Mucosa of rectum (tissue), 2 donors: Measurements from ENCODE around the gene GBF1.
A peak's percentile ranks its signal among the peaks of the same experiment; 100 is the strongest.
"Not testable (repeated sequence)": the region's sequence is repeated elsewhere in the genome, so short reads cannot be mapped to it uniquely, and the experiment has no call there.

Experiments used
- H3K27ac ChIP-seq, 2 donors: one replicate each; pipeline ENCODE4 v1.7.0; 2013; ENCODE audit warnings: inconsistent platforms in 2 of 2, low read depth in 2 of 2, low read length in 2 of 2
- H3K27me3 ChIP-seq, 2 donors: one replicate each; pipeline ENCODE4 v1.7.0; 2013; ENCODE audit warnings: low read length in 2 of 2; ENCODE audit not compliant: control insufficient read depth in 2 of 2, insufficient read depth in 2 of 2
- H3K36me3 ChIP-seq, 2 donors: one replicate each; pipeline ENCODE4 v1.7.0; 2013; ENCODE audit warnings: low read length in 2 of 2; ENCODE audit not compliant: control insufficient read depth in 2 of 2, insufficient read depth in 2 of 2
- H3K4me1 ChIP-seq, 2 donors: one replicate each; pipeline ENCODE4 v1.7.0; 2013; ENCODE audit warnings: low read length in 2 of 2, mild to moderate bottlenecking in 1 of 2; ENCODE audit not compliant: control insufficient read depth in 2 of 2, insufficient read depth in 2 of 2
- H3K4me3 ChIP-seq, 2 donors: one replicate each; pipeline ENCODE4 v1.7.0; 2013; ENCODE audit warnings: low read length in 2 of 2
- H3K9ac ChIP-seq, 2 donors: one replicate each; pipeline ENCODE4 v1.7.0; 2013; ENCODE audit warnings: low read length in 2 of 2, low read depth in 1 of 2, mild to moderate bottlenecking in 1 of 2
- H3K9me3 ChIP-seq, 2 donors: one replicate each; pipeline ENCODE4 v1.7.0; 2013; ENCODE audit warnings: low read length in 2 of 2; ENCODE audit not compliant: control insufficient read depth in 2 of 2
- donor health status: healthy.
- donor health status: Normal muscosa, but diverticular disease.

GBF1 gene

GRCh38 chr10:102242118-102242485 lies 3.2 kb upstream of the GBF1 start:
- Histone ChIP-seq H3K9ac (peak overlapping the region in 1 of 2 donors; percentile 56), H3K27ac (no peak overlapping the region), H3K4me3 (peak overlapping the region; percentile 74 to 89), H3K36me3 (no peaks in the 10 kb centered on the region), H3K27me3 (peaks cover 20 to 22% of the 10 kb centered on the region in 2 donors), H3K9me3 (no peaks in the 10 kb centered on the region), H3K4me1 (peaks cover 27 to 31% of the 10 kb centered on the region in 2 donors)

GRCh38 chr10:102243309-102243708 lies 2.0 kb upstream of the GBF1 start:
- Histone ChIP-seq H3K27ac (no peak overlapping the region), H3K4me3 (no peak overlapping the region), H3K9ac (no peak overlapping the region), H3K9me3 (no peaks in the 10 kb centered on the region), H3K4me1 (peaks cover 35 to 42% of the 10 kb centered on the region in 2 donors), H3K36me3 (no peaks in the 10 kb centered on the region), H3K27me3 (peaks cover 15 to 18% of the 10 kb centered on the region in 2 donors)

GRCh38 chr10:102245932-102246251 lies 560 bp downstream of the GBF1 start:
- Histone ChIP-seq H3K27me3 (peaks cover 0 to 7% of the 10 kb centered on the region in 2 donors), H3K27ac (peak overlapping the region; percentile 92 to 93), H3K9me3 (no peaks in the 10 kb centered on the region), H3K9ac (peak overlapping the region; percentile 84 to 90), H3K4me1 (peaks cover 40 to 43% of the 10 kb centered on the region in 2 donors), H3K4me3 (peak overlapping the region; percentile 97 to 100), H3K36me3 (peaks cover 0 to 2% of the 10 kb centered on the region in 2 donors)

- H3K27me3 ChIP-seq, result peaks cover 0 to 5% of the 10 kb centered on the region in 2 donors
- no peaks in the 10 kb centered on the region for H3K9me3 ChIP-seq
- peaks cover 0 to 6% of the 10 kb centered on the region in 2 donors for H3K36me3 ChIP-seq
- H3K27ac ChIP-seq, result peak overlapping the region; percentile 92 to 93
- peak overlapping the region; percentile 97 to 100 for H3K4me3 ChIP-seq
- H3K9ac ChIP-seq, result peak overlapping the region; percentile 84 to 90
- H3K4me1 ChIP-seq, result peaks cover 40% of the 10 kb centered on the region in 2 donors
These were observed 929 bp downstream of the GBF1 start for GRCh38 chr10:102246261-102246660.

- Histone ChIP-seq H3K9ac (no peak overlapping the region), H3K27ac (no peak overlapping the region), H3K27me3 (peaks cover 0 to 5% of the 10 kb centered on the region in 2 donors), H3K36me3 (peaks cover 0 to 6% of the 10 kb centered on the region in 2 donors), H3K4me1 (peaks cover 31 to 32% of the 10 kb centered on the region in 2 donors), H3K4me3 (peak overlapping the region in 1 of 2 donors; percentile 100), H3K9me3 (no peaks in the 10 kb centered on the region)
These were observed 2.4 kb downstream of the GBF1 start for GRCh38 chr10:102247734-102248133.

- H3K4me3 ChIP-seq, H3K27me3 ChIP-seq, H3K9me3 ChIP-seq, H3K27ac ChIP-seq, H3K36me3 ChIP-seq, H3K9ac ChIP-seq: not testable (repeated sequence)
- peaks cover 10 to 13% of the 10 kb centered on the region in 2 donors for H3K4me1 ChIP-seq
These were observed 7.2 kb downstream of the GBF1 start for GRCh38 chr10:102252508-102252907.

- H3K9me3 ChIP-seq, result no peaks in the 10 kb centered on the region
- no peak overlapping the region for H3K27ac ChIP-seq
- H3K4me1 ChIP-seq, result peaks cover 0 to 5% of the 10 kb centered on the region in 2 donors
- peaks cover 4 to 12% of the 10 kb centered on the region in 2 donors for H3K36me3 ChIP-seq
- H3K4me3 ChIP-seq, result no peak overlapping the region
- no peaks in the 10 kb centered on the region for H3K27me3 ChIP-seq
- H3K9ac ChIP-seq, result no peak overlapping the region
These were observed 9.1 kb downstream of the GBF1 start for GRCh38 chr10:102254426-102254825.

GRCh38 chr10:102255404-102255803 lies 10.1 kb downstream of the GBF1 start:
- H3K4me1 ChIP-seq, result peaks cover 0 to 3% of the 10 kb centered on the region in 2 donors
- H3K9me3 ChIP-seq, result no peaks in the 10 kb centered on the region
- no peaks in the 10 kb centered on the region for H3K27me3 ChIP-seq
- H3K36me3 ChIP-seq, result peaks cover 9 to 20% of the 10 kb centered on the region in 2 donors
- H3K9ac ChIP-seq, result no peak overlapping the region
- H3K4me3 ChIP-seq, result no peak overlapping the region
- H3K27ac ChIP-seq, result no peak overlapping the region

GRCh38 chr10:102261196-102261595 lies 15.9 kb downstream of the GBF1 start:
- no peak overlapping the region for H3K27ac ChIP-seq

GRCh38 chr10:102261842-102262241 lies 16.5 kb downstream of the GBF1 start:
- H3K36me3 ChIP-seq, result peaks cover 31 to 44% of the 10 kb centered on the region in 2 donors
- no peak overlapping the region for H3K27ac ChIP-seq
- H3K9ac ChIP-seq, result no peak overlapping the region

More at GRCh38 chr10:102261196-102261595, 15.9 kb downstream of the GBF1 start:
- no peaks in the 10 kb centered on the region for H3K9me3 ChIP-seq
- no peak overlapping the region for H3K4me3 ChIP-seq
- no peaks in the 10 kb centered on the region for H3K27me3 ChIP-seq
- no peak overlapping the region for H3K9ac ChIP-seq
- peaks cover 31 to 44% of the 10 kb centered on the region in 2 donors for H3K36me3 ChIP-seq
- H3K4me1 ChIP-seq, result no peaks in the 10 kb centered on the region

More at GRCh38 chr10:102261842-102262241, 16.5 kb downstream of the GBF1 start:
- H3K4me3 ChIP-seq, result no peak overlapping the region
- H3K9me3 ChIP-seq, result no peaks in the 10 kb centered on the region
- H3K4me1 ChIP-seq, result no peaks in the 10 kb centered on the region
- no peaks in the 10 kb centered on the region for H3K27me3 ChIP-seq
